SU-DHL-6 (cell line): ENCODE data around the gene PARD6A.

Experiments
- EZH2phosphoT487 ChIP-seq: fragments of 200-600 bp; sonication (generic), shearing (Covaris generic); conservative IDR thresholded peaks from 2 replicates; pipeline ENCODE4 v1.6.1; 2018; ENCODE audit warnings: mild to moderate bottlenecking, antibody characterized with exemption, low read length, moderate library complexity, mixed read lengths
- TF ChIP-seq, protein P1 (sequence below): fragments of 200-600 bp; sonication (generic); IDR thresholded peaks from one replicate; pipeline ENCODE4 v1.5.1; 2017; ENCODE audit warnings: antibody characterized with exemption, mild to moderate bottlenecking, low read length, moderate library complexity; ENCODE audit not compliant: insufficient read depth, poor library complexity, severe bottlenecking

DNA sequence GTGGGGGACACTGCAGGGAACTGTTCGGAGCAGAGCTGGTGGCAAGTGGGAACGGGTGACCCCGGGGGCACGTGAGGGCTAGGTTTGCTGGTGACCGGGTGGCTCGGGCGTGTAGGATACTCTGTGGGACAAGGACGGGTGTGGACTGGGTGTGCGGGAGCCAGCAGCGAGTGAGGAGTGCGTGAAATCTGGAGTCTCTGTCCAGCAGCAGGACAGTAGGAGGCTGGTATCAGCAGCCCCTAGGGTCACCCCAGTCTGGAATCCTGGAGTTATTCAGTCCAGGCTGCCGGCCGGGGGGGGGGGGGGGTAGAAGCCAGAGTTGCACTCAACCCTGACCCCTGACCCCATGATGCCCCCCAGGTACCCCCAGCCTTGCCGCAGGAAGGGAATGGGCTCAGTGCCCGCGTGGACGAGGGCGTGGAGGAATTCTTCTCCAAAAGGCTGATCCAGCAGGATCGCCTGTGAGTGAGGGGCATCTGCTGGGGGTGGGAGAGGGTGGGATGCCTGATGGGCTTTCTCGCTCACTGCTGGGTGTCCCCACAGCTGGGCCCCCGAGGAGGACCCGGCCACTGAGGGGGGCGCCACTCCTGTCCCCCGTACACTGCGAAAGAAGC is 6.9 kb upstream of the PARD6A start:
- TF ChIP-seq, protein P1, sequence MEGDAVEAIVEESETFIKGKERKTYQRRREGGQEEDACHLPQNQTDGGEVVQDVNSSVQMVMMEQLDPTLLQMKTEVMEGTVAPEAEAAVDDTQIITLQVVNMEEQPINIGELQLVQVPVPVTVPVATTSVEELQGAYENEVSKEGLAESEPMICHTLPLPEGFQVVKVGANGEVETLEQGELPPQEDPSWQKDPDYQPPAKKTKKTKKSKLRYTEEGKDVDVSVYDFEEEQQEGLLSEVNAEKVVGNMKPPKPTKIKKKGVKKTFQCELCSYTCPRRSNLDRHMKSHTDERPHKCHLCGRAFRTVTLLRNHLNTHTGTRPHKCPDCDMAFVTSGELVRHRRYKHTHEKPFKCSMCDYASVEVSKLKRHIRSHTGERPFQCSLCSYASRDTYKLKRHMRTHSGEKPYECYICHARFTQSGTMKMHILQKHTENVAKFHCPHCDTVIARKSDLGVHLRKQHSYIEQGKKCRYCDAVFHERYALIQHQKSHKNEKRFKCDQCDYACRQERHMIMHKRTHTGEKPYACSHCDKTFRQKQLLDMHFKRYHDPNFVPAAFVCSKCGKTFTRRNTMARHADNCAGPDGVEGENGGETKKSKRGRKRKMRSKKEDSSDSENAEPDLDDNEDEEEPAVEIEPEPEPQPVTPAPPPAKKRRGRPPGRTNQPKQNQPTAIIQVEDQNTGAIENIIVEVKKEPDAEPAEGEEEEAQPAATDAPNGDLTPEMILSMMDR: no peak
- TF ChIP-seq EZH2phosphoT487: no peak
